GM21786 (cell line): Measurements from ENCODE around the gene KIFC1.

Source experiments
- ATAC-seq: cut with Tn5 transposase; IDR thresholded peaks from one replicate; pipeline ENCODE4 v1.9.1; 2021; ENCODE audit not compliant: unreplicated experiment

KIFC1 gene

DNA sequence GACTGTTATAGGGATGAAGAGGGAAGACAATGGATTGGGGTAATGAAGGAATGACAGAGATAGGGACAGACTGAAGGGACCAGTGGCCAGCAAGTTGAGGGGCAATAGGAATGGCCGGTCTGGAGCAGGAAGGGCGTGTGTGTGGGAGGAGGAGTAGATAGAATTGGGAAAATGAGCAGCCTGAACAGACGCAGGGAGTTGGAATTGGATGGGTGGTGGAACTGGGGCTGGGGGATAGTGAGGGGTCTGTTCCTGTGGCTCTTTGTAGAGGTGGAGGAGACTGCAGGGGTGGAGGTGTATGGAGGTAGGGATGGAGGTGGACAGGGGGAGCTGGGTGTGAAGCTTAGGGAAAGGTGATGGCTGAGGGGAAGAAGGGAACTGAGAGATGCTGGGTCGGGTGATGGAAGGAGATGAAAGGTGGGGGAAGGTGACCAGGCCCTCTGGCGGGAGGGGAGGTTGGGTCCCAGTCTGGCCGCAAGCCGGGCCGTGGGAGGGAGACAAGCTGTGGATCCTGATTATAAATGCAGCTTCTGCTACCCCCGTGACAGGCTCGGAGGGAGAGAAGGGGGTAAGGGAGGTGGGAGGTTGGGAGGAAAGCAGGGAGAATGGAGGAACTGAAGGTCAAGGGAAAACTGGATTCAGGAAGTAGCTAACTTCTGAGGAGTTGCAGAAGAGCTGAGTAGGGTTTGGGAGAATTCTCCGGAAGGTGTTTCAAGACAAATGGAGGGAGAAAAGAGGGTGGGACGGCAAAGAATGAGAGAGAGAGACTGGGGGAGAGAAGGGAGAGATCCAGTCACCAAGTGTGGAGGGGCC is 33.4 kb downstream of the KIFC1 start:
- ATAC-seq: no peak

GRCh38 chr6:33425668-33426577 is 34.3 kb downstream of the KIFC1 start:
- peak; percentile 45 for ATAC-seq

DNA sequence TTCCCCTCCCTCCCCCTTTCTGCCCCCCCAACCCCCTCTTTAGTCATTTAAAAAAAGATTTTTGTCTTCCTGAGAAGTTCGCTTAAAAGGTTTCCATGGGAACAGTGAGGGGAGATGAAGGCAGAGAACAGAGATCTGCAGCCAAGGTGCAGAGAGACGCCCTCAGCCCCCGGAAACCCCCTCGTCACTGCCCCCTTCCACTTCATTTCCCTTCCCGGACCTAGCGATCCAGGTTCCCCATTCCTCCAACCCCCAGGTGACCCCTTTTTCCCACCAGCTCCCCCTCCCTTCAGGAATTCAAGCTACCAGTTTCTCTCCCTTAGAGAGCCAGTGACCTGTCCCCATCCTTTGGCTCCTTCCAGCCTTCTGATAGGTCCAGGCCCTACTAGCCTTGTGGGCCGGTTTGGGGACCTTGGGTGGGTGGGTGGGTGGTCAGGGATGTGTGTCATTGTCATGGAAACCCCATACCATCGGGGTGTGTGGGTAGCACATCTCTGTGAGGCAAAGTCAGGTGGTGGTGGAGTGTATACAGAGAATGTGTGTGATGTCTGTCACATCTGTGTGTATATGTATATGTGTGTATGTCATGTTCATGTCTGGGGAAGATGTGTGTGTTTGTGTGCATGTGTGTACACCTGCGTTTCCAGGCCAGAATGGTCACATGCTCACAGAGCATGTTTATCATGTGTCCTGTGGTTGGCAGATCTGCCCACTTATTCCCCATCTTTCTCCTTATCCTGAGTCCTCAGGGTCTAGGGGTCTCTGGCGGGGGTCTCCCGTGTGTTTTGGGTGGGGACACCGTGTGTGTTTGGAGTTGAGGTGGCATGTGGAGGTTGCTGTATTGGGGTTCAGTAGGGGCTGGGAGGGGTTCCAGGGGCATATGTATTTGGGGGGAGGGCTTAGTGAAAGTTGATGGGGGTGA is 35.2 kb downstream of the KIFC1 start:
- ATAC-seq: no peak

GRCh38 chr6:33427585-33428223 is 36.1 kb downstream of the KIFC1 start:
- ATAC-seq: no peak

- no peak for ATAC-seq
Measured at GRCh38 chr6:33428224-33428965, 36.8 kb downstream of the KIFC1 start.

- ATAC-seq: no peak
Measured at GRCh38 chr6:33428966-33429749, 37.5 kb downstream of the KIFC1 start.

- no peak for ATAC-seq
Measured at GRCh38 chr6:33429750-33430052, 38.1 kb downstream of the KIFC1 start.

DNA sequence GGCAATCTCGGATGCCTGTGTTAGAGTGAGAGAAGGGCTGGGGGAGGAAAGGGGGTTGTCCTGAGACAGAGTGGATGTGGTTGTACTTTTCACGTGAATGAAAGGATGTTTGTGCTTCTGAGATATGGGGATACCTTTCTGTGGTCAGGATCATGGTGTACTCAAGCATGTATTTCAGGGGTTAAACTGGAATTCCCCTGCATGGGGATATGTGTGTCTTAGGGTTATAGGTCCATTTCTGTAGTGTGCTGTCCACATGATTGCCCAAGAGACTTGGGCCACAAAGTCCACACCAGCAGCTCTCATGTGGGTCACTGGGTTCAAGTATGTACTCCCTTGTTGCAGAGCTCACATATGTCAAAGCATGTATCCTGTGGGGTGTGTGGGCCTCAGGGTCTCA is 38.7 kb downstream of the KIFC1 start:
- ATAC-seq: no peak

DNA sequence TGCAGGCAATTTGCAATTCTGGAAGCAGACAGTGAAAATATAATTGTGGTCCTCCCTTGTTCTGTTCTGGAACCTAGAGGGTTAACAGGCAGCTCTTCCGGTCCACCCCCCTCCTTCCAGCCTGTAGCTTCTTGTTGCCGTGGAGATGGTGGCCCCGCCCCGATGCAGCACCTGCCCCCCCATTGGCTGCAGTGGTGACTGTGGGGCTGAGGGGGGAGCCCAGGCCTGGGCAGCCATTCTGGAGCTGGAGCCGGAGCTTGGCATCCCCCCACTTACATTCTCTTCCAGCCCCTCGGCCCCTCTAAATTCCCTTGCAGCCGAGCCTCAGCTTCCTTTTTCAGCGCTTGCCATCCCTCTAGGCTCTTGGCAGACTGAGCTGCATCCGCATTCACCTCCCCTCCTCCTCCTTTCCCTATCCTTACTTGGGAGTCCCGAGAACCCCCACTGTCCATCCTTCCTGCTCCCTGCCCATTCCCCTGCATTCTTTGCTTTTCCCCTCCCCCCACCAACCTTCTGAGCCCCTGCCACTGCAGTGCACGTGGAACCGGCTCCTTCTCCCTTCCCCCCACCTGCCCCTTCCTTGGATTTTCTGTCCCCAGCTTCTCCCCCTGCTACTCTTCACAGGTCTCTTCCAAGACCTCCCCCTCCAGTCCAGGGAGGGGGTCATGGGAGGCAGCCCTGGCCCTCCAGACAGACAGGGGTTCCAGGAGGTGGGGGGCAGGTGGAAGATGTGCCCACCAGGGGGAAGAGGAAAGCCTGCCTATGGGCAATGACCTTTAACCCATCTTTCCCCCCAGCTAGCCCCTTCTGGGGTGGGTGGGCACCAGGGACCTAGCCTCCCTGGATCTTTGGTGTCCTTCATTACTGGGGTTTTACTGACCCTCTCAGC is 39.6 kb downstream of the KIFC1 start:
- peak; percentile 61 for ATAC-seq

- no peak for ATAC-seq
Measured at GRCh38 chr6:33431880-33432541, 40.4 kb downstream of the KIFC1 start.

DNA sequence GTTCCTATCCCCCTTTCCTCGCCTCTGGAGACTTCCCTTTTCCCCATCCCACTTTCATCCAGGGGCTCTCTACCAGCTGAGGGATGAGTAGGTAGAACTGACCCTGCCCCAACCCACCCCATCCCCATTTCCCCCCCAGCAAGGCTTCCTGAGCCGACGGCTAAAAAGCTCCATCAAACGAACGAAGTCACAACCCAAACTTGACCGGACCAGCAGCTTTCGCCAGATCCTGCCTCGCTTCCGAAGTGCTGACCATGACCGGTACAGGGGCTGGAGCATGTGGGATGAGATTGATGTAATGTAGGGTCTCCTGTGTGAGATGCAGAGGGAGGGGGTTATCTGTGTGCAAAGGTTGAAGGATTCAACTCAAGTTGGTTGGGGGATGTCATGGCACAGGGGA is 40.9 kb downstream of the KIFC1 start:
- no peak for ATAC-seq

DNA sequence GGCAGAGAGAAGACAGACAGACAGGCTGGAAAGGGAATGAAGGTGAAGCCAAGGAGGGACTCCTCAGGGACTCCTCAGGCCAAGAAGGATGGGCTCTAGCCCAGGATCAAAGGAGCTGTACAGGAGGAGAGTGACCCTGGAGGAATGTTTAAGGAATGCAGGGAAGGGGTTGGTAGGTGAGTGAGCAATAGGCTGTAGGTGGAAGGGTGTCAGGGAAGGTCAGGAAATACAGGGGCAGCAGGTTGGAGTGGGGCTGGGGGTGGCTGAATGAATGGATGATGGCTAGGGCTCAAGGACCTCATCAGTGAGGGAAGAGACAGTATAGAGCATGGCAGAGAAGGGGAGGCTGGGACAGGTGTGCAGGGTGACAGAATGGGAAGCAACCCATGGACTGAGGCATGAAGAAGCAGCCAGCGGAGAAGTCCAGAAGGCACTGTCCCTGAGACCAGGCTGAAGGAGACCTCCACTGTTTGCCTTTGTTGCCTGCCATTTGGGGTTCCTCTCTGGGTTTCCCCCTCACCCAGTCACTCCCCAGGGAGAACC is 41.4 kb downstream of the KIFC1 start:
- ATAC-seq: no peak

- no peak for ATAC-seq
Measured at GRCh38 chr6:33433544-33434191, 42.0 kb downstream of the KIFC1 start.

DNA sequence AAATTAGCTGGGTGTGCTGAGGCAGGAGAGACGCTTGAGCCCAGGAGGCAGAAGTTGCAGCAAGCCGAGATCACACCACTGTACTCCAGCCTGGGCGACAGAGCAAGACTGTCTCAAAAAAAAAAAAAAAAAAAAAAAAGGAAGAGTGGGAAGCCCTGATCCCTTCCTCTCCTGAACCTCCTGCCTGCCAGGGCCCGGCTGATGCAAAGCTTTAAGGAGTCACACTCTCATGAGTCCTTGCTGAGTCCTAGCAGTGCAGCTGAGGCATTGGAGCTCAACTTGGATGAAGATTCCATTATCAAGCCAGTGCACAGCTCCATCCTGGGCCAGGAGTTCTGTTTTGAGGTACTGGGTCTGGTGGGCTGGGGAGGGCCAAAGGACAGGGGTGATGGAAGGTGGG is 43.3 kb downstream of the KIFC1 start:
- ATAC-seq: no peak

GRCh38 chr6:33437666-33438065 is 46.0 kb downstream of the KIFC1 start:
- no peak for ATAC-seq

DNA sequence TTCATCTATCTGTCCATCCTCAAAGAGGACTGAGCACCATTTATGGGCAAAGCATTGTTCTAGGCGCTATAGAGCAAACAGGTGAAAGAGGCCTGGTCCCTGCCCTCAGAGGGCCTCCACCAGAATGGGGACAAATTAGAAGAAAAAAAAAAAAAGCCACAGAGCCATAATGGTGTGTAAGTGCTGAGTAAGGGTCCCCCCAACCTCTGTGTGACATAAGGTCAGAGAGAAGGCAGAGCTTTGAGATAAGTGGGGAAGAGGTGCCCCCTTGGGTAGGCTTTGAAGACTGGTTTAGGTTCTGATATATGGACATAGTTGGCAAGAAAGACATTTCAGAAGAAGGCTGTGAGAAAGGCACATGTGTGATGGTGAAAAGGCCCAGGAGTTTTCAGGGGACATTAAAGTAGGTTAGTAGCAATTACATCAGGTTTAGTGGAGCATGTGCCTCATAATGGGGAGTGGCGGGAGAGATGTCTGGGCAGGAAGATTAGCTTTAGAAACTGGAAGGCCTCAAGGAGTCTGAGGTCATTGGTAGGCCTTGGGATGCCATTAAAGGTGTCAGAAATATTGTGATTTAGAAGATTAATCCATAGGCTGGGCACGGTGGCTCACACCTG is 47.5 kb downstream of the KIFC1 start:
- ATAC-seq: no peak
